Right atrium auricular region (tissue), 2 donors: Measurements from ENCODE around the gene OIP5. TPM values are rescaled to one million over a fixed set of nuclear protein-coding genes. Genes with fewer than 3 reads are reported as not detected.

Source experiments
- DNase-seq: peaks from one replicate; pipeline ENCODE4 v3.0.0-alpha.2; 2019; ENCODE audit warnings: low spot score
- H3K27ac ChIP-seq, 2 donors: fragments of 200-600 bp; sonication (generic); 1 replicate in 1 of 2; 2 replicates in 1 of 2; pipeline ENCODE4 v1.5.1; 2016 to 2019
- H3K27me3 ChIP-seq, 2 donors: fragments of 200-600 bp; sonication (generic); one replicate each; pipeline versions ENCODE4 v1.5.1 to v1.6.0; 2017 to 2019
- H3K36me3 ChIP-seq: fragments of 200-600 bp; sonication (generic); one replicate; pipeline ENCODE4 v1.5.1; 2016
- H3K4me1 ChIP-seq, 2 donors: fragments of 200-600 bp; sonication (generic); one replicate each; pipeline versions ENCODE4 v1.5.1 to v1.6.0; 2017 to 2019
- H3K4me3 ChIP-seq, 2 donors: fragments of 200-600 bp; sonication (generic); 1 replicate in 1 of 2; 2 replicates in 1 of 2; pipeline ENCODE4 v1.5.1; 2017 to 2019; ENCODE audit warnings: mild to moderate bottlenecking in 1 of 2, moderate library complexity in 1 of 2
- H3K9me3 ChIP-seq, 2 donors: fragments of 200-600 bp; sonication (generic); one replicate each; pipeline ENCODE4 v1.5.1; 2019
- total RNA-seq, 2 donors: library from RNA; depleted of rRNA; stranded (reverse); fragments of >200 nt; gene quantifications; one replicate each; pipeline ENCODE4 v1.1.0, GENCODE V29; 2016
- TF ChIP-seq, protein P1 (sequence below), 2 donors: fragments of 200-600 bp; sonication (generic); IDR thresholded peaks; one replicate each; pipeline ENCODE4 v1.5.1; 2019; ENCODE audit warnings: antibody characterized with exemption in 2 of 2

The OIP5 gene
- total RNA-seq, 2 donors from 2014 or later: 0.35 TPM; not detected in 1

GRCh38 chr15:41347236-41347635, 14.8 kb upstream of the OIP5 start:
- no peaks in the 10 kb centered on the region for H3K9me3 ChIP-seq
- no peak overlapping the region for H3K27ac ChIP-seq
- H3K4me3 ChIP-seq: no peak overlapping the region
- H3K27me3 ChIP-seq: no peaks in the 10 kb centered on the region
- DNase-seq: no peak
- no peaks in the 10 kb centered on the region for H3K36me3 ChIP-seq
- H3K4me1 ChIP-seq: no peaks in the 10 kb centered on the region
- TF ChIP-seq, protein P1, sequence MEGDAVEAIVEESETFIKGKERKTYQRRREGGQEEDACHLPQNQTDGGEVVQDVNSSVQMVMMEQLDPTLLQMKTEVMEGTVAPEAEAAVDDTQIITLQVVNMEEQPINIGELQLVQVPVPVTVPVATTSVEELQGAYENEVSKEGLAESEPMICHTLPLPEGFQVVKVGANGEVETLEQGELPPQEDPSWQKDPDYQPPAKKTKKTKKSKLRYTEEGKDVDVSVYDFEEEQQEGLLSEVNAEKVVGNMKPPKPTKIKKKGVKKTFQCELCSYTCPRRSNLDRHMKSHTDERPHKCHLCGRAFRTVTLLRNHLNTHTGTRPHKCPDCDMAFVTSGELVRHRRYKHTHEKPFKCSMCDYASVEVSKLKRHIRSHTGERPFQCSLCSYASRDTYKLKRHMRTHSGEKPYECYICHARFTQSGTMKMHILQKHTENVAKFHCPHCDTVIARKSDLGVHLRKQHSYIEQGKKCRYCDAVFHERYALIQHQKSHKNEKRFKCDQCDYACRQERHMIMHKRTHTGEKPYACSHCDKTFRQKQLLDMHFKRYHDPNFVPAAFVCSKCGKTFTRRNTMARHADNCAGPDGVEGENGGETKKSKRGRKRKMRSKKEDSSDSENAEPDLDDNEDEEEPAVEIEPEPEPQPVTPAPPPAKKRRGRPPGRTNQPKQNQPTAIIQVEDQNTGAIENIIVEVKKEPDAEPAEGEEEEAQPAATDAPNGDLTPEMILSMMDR (IDR thresholded peaks at IDR 0.05): no peak

GRCh38 chr15:41341519-41341918, 9.1 kb upstream of the OIP5 start:
- no peaks in the 10 kb centered on the region for H3K27me3 ChIP-seq
- H3K9me3 ChIP-seq: no peaks in the 10 kb centered on the region
- no peaks in the 10 kb centered on the region for H3K36me3 ChIP-seq
- TF ChIP-seq, protein P1 (IDR thresholded peaks at IDR 0.05): no peak
- no peak overlapping the region for H3K4me3 ChIP-seq
- H3K27ac ChIP-seq: no peak overlapping the region
- DNase-seq: no peak
- H3K4me1 ChIP-seq: no peaks in the 10 kb centered on the region

- Histone ChIP-seq H3K27me3 (no peaks in the 10 kb centered on the region), H3K36me3 (no peaks in the 10 kb centered on the region), H3K27ac (no peak overlapping the region), H3K9me3 (no peaks in the 10 kb centered on the region), H3K4me3 (no peak overlapping the region), H3K4me1 (no peaks in the 10 kb centered on the region)
- TF ChIP-seq, protein P1 (IDR thresholded peaks at IDR 0.05): no peak
- DNase-seq: no peak
Measured at GRCh38 chr15:41340189-41340695, 7.9 kb upstream of the OIP5 start.

GRCh38 chr15:41337631-41338522, 5.5 kb upstream of the OIP5 start:
- no peaks in the 10 kb centered on the region for H3K9me3 ChIP-seq
- TF ChIP-seq, protein P1 (IDR thresholded peaks at IDR 0.05): no peak
- no peak overlapping the region for H3K4me3 ChIP-seq
- H3K27ac ChIP-seq: no peak overlapping the region
- peaks cover 0 to 10% of the 10 kb centered on the region in 2 donors for H3K4me1 ChIP-seq
- no peak for DNase-seq
- no peaks in the 10 kb centered on the region for H3K36me3 ChIP-seq
- no peaks in the 10 kb centered on the region for H3K27me3 ChIP-seq

- H3K27ac ChIP-seq: no peak overlapping the region
- no peaks in the 10 kb centered on the region for H3K9me3 ChIP-seq
- DNase-seq: no peak
- TF ChIP-seq, protein P1 (IDR thresholded peaks at IDR 0.05): no peak
- no peak overlapping the region for H3K4me3 ChIP-seq
- no peaks in the 10 kb centered on the region for H3K27me3 ChIP-seq
- H3K4me1 ChIP-seq: peaks cover 0 to 10% of the 10 kb centered on the region in 2 donors
- no peaks in the 10 kb centered on the region for H3K36me3 ChIP-seq
Measured at GRCh38 chr15:41337047-41337446, 4.7 kb upstream of the OIP5 start.
